Endothelial cell of umbilical vein (primary cell): ENCODE results near the gene SORCS2. TPM values are rescaled to one million over a fixed set of nuclear protein-coding genes. Genes with fewer than 3 reads are reported as not detected.

Experiments
- BruUV-seq: library from RNA; stranded (reverse); fragments of 400-500 nt; replicated peaks from 2 replicates; lab custom pipeline; 2021; lab: Mats Ljungman, UMichigan
- CTCF ChIA-PET: fragments of 300-600, 350-600 bp; sonication (Branson Sonifier 250); formaldehyde crosslinking; loops from one replicate; lab custom pipeline; 2021; ENCODE audit warnings: antibody characterized with exemption, inconsistent platforms; lab: Charles Lee
- POLR2A ChIA-PET: fragments of 300-600, 350-600 bp; sonication (Branson Sonifier 250); formaldehyde crosslinking; loops from one replicate; lab custom pipeline; 2021; ENCODE audit warnings: antibody characterized with exemption, inconsistent platforms; lab: Charles Lee
- DNase-seq: peaks from one replicate; pipeline ENCODE4 v3.0.0-alpha.2; 2011; ENCODE audit warnings: low read depth, low spot score
- FAIRE-seq: peaks from 2 replicates; lab custom pipeline; 2011; peaks lifted over from hg19 to GRCh38; lab: Jason Lieb, UNC
- H2AFZ ChIP-seq: 2 replicates; pipeline ENCODE4 v1.6.0; 2012; ENCODE audit warnings: low read depth, low read length, control low read depth, inconsistent platforms
- H3K27ac ChIP-seq: 2 replicates; pipeline ENCODE4 v1.5.1; 2011; ENCODE audit warnings: low read depth, mild to moderate bottlenecking, control low read depth, low read length, moderate library complexity; ENCODE audit not compliant: insufficient read depth
- H3K27me3 ChIP-seq, 2 experiments: 2 replicates each; pipeline versions ENCODE4 v1.6.0 to v1.6.1; 2011; ENCODE audit warnings: low read length in 2 of 2, mixed read lengths in 1 of 2; ENCODE audit not compliant: control insufficient read depth in 2 of 2, insufficient read depth in 2 of 2
- H3K36me3 ChIP-seq, 2 experiments: 2 replicates in 1 of 2; 3 replicates in 1 of 2; pipeline ENCODE4 v1.5.1; 2011; ENCODE audit warnings: low read length in 2 of 2, mild to moderate bottlenecking in 1 of 2, moderate library complexity in 1 of 2; ENCODE audit not compliant: control insufficient read depth in 2 of 2, insufficient read depth in 2 of 2; ENCODE audit errors: extremely low read depth in 1 of 2
- H3K4me1 ChIP-seq: 3 replicates; pipeline ENCODE4 v1.5.1; 2011; ENCODE audit warnings: mild to moderate bottlenecking, low read length; ENCODE audit not compliant: control insufficient read depth, insufficient read depth; ENCODE audit errors: extremely low read depth
- H3K4me2 ChIP-seq: 2 replicates; pipeline ENCODE4 v1.6.1; 2011; ENCODE audit warnings: low read length, control low read depth, mixed read lengths; ENCODE audit not compliant: insufficient read depth
- H3K4me3 ChIP-seq, 3 experiments: fragments of 200-600 bp in 1 of 3; sonication (generic), shearing (Covaris generic) in 1 of 3; replicated peaks in 1 of 3; 2 replicates each; pipeline ENCODE4 v1.5.1; 2011 to 2016; ENCODE audit warnings: control low read depth in 3 of 3, low read length in 3 of 3, mild to moderate bottlenecking in 2 of 3, inconsistent platforms in 1 of 3, low read depth in 1 of 3, moderate library complexity in 1 of 3; ENCODE audit not compliant: insufficient read depth in 1 of 3
- H3K79me2 ChIP-seq: 2 replicates; pipeline ENCODE4 v1.6.0; 2012; ENCODE audit warnings: low read length, inconsistent platforms; ENCODE audit not compliant: control insufficient read depth, insufficient read depth
- H3K9ac ChIP-seq: replicated peaks from 2 replicates; pipeline ENCODE3; 2011; ENCODE audit warnings: low read length, control low read depth; ENCODE audit not compliant: insufficient read depth; ENCODE audit errors: extremely low read depth
- H3K9me1 ChIP-seq: replicated peaks from 3 replicates; pipeline ENCODE4 v1.6.0; 2011; ENCODE audit warnings: mild to moderate bottlenecking, low read length; ENCODE audit not compliant: control insufficient read depth, insufficient read depth; ENCODE audit errors: extremely low read depth
- H3K9me3 ChIP-seq: replicated peaks from 2 replicates; pipeline ENCODE4 v1.5.1; 2012; ENCODE audit warnings: low read length, inconsistent platforms; ENCODE audit not compliant: control insufficient read depth, insufficient read depth
- H4K20me1 ChIP-seq: replicated peaks from 2 replicates; pipeline ENCODE3; 2011; ENCODE audit warnings: mild to moderate bottlenecking, low read length; ENCODE audit not compliant: control insufficient read depth, insufficient read depth; ENCODE audit errors: extremely low read depth
- CTCF ChIP-seq, 2 donors: IDR thresholded peaks; 1 replicate in 1 of 2; 2 replicates in 1 of 2; pipeline ENCODE4 v1.5.1; 2011; ENCODE audit warnings: low read length in 2 of 2, mild to moderate bottlenecking in 2 of 2, moderate library complexity in 2 of 2, control low read depth in 1 of 2, inconsistent platforms in 1 of 2, low read depth in 1 of 2; ENCODE audit not compliant: insufficient read depth in 1 of 2; ENCODE audit errors: extremely low read depth in 1 of 2
- EZH2 ChIP-seq: IDR thresholded peaks from 2 replicates; pipeline ENCODE4 v1.6.1; 2012; ENCODE audit warnings: borderline replicate concordance, low read depth, mild to moderate bottlenecking, moderate library complexity, low read length, inconsistent platforms; ENCODE audit not compliant: severe bottlenecking
- FOS ChIP-seq: IDR thresholded peaks from 2 replicates; pipeline ENCODE4 v1.6.1; 2011; ENCODE audit warnings: mild to moderate bottlenecking, low read length, moderate library complexity, borderline replicate concordance; ENCODE audit not compliant: insufficient read depth
- GATA2 ChIP-seq: IDR thresholded peaks from 2 replicates; pipeline ENCODE4 v1.7.0; 2011; ENCODE audit warnings: low read depth, mild to moderate bottlenecking, moderate library complexity, mixed read lengths, low read length; ENCODE audit not compliant: insufficient read length, insufficient read depth
- JUN ChIP-seq: IDR thresholded peaks from 2 replicates; pipeline ENCODE4 v1.6.1; 2011; ENCODE audit warnings: borderline replicate concordance, low read depth; ENCODE audit not compliant: insufficient read length, insufficient read depth
- MYC ChIP-seq: IDR thresholded peaks from one replicate; pipeline ENCODE4 v1.6.1; 2011; ENCODE audit warnings: mild to moderate bottlenecking, low read depth, low read length
- POLR2A ChIP-seq: IDR thresholded peaks from 2 replicates; pipeline ENCODE4 v1.6.1; 2012; ENCODE audit warnings: low read depth, mild to moderate bottlenecking, control low read depth, low read length
- POLR2AphosphoS5 ChIP-seq: IDR thresholded peaks from 2 replicates; pipeline ENCODE4 v1.6.1; 2012; ENCODE audit warnings: low read depth, mild to moderate bottlenecking, control low read depth, low read length, moderate library complexity; ENCODE audit not compliant: insufficient read depth
- dilution Hi-C: fragments of 300-500 bp; cut with MboI; formaldehyde crosslinking; loops from one replicate; pipeline ENCODE4 v1.15.0; 2019; ENCODE audit warnings: low sequenced_read_pairs; ENCODE audit not compliant: extremely low pct_ligation_motif_present
- intact Hi-C: fragments of 100-400 bp; cut with micrococcal nuclease; formaldehyde crosslinking; loops from one replicate; pipeline ENCODE4 v1.10.0; 2022
- polyA plus RNA-seq, 4 experiments: library from polyadenylated mRNA; depleted of rRNA in 3 of 4; stranded (reverse) in 3 of 4; unstranded in 1 of 4; fragments of >200 nt; gene quantifications; 2 replicates each; pipeline versions ENCODE4 v1.2.1 to v1.2.3, GENCODE V29; 2011 to 2012; ENCODE audit warnings: missing spikeins in 1 of 4
- total RNA-seq: library from RNA; stranded (reverse); gene quantifications from 2 replicates; pipeline ENCODE4 v1.2.3, GENCODE V29; 2021
- TF ChIP-seq, protein P1 (sequence below): IDR thresholded peaks from 2 replicates; pipeline ENCODE4 v1.6.1; 2011; ENCODE audit not compliant: insufficient read depth, insufficient read length

Gene SORCS2
- total and polyA plus RNA-seq, 2 donors (not counting 3 experiments of a cell fraction or from before 2014, with no cell fraction given) = not detected

- no peaks in the 10 kb centered on the region for H3K9me1 ChIP-seq
- H3K4me3 ChIP-seq = no peak overlapping the region
- FAIRE-seq (no peak), DNase-seq (no peak)
- TF ChIP-seq CTCF (IDR thresholded peaks at IDR 0.05; ENCODE audit: extremely low read depth in 1 of 2, insufficient read depth in 1 of 2, low read depth in 1 of 2, low read length in 2 of 2) (no peak), POLR2AphosphoS5 (no peak), EZH2 (no peak), JUN (no peak), POLR2A (no peak), GATA2 (no peak), FOS (no peak), MYC (no peak)
- TF ChIP-seq, protein P1, sequence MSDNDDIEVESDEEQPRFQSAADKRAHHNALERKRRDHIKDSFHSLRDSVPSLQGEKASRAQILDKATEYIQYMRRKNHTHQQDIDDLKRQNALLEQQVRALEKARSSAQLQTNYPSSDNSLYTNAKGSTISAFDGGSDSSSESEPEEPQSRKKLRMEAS = no peak
- H3K9me3 ChIP-seq = no peaks in the 10 kb centered on the region
- no peak overlapping the region for H3K27ac ChIP-seq
- ChIA-PET POLR2A (no interaction called here), CTCF (no interaction called here)
- no peaks in the 10 kb centered on the region for H3K36me3 ChIP-seq
- no peaks in the 10 kb centered on the region for H3K27me3 ChIP-seq
- no peak overlapping the region for H3K9ac ChIP-seq
- H4K20me1 ChIP-seq = no peaks in the 10 kb centered on the region
- H3K4me1 ChIP-seq = no peaks in the 10 kb centered on the region
- intact Hi-C loops = no loop called here
- H2AFZ ChIP-seq = no peak overlapping the region
- dilution Hi-C loops = no loop called here
- no peaks in the 10 kb centered on the region for H3K79me2 ChIP-seq
- BruUV-seq = no TSS peak
- H3K4me2 ChIP-seq = no peak overlapping the region
These were observed 284.5 kb downstream of the SORCS2 start for GRCh38 chr4:7476820-7477219.
